Mesenteric fat pad (tissue), 1 donor: Measurements from ENCODE around the gene IL5. TPM values are rescaled to one million over a fixed set of nuclear protein-coding genes. Genes with fewer than 3 reads are reported as not detected.
A peak's percentile ranks its signal among the peaks of the same experiment; 100 is the strongest.

Experiments used
- DNase-seq: peaks from one replicate; pipeline ENCODE4 v3.0.0-alpha.2; 2020; ENCODE audit warnings: low spot score
- total RNA-seq: library from RNA; stranded (reverse); fragmentation: NEBNext Ultra II Directional; extraction: Animal tissue kit (Norgen Biotek cat#: 25700); gene quantifications from one replicate; pipeline ENCODE4 v1.2.1, GENCODE V29; 2021
- donor health status: DM: yes; HTN: yes; CAD: no.

IL5 gene
- total RNA-seq, 1 donor from 2014 or later = not detected

GRCh38 chr5:132499440-132500243, 43.7 kb downstream of the IL5 start:
- no peak for DNase-seq

GRCh38 chr5:132498686-132499271, 44.5 kb downstream of the IL5 start:
- no peak for DNase-seq

- DNase-seq = peak; percentile 89
Measured at GRCh38 chr5:132498152-132498551, 45.2 kb downstream of the IL5 start.

GRCh38 chr5:132497488-132497997, 45.8 kb downstream of the IL5 start:
- peak; percentile 91 for DNase-seq

- peak; percentile 97 for DNase-seq
Measured at GRCh38 chr5:132496631-132497487, 46.5 kb downstream of the IL5 start.

- DNase-seq = peak; percentile 95
Measured at GRCh38 chr5:132496191-132496630, 47.1 kb downstream of the IL5 start.

- peak; percentile 97 for DNase-seq
Measured at GRCh38 chr5:132495667-132496190, 47.6 kb downstream of the IL5 start.

- no peak for DNase-seq
Measured at GRCh38 chr5:132493821-132494220, 49.5 kb downstream of the IL5 start.

- DNase-seq = no peak
Measured at GRCh38 chr5:132493241-132493640, 50.1 kb downstream of the IL5 start.

- DNase-seq = no peak
Measured at GRCh38 chr5:132492386-132493125, 50.8 kb downstream of the IL5 start.

Other genes with a start within 250 kb of the IL5 start
- gene SLC22A4, start 249.1 kb downstream of the IL5 start, total RNA-seq = 5.4 TPM
- 20.6 TPM for gene SLC22A5, start 173.8 kb downstream of the IL5 start, total RNA-seq
- gene IRF1, start 52.7 kb downstream of the IL5 start, total RNA-seq = 61.1 TPM
- 44.2 TPM for gene RAD50, start 13.5 kb upstream of the IL5 start, total RNA-seq
- gene IL13, start 114.7 kb upstream of the IL5 start, total RNA-seq = not detected
- gene IL4, start 130.5 kb upstream of the IL5 start, total RNA-seq = not detected
- gene KIF3A, start 194.0 kb upstream of the IL5 start, total RNA-seq = 5.2 TPM
- not detected for gene CCNI2, start 203.9 kb upstream of the IL5 start, total RNA-seq
- 33.4 TPM for gene SEPTIN8, start 233.7 kb upstream of the IL5 start, total RNA-seq